Breast epithelium (tissue), 4 donors: ENCODE results near the gene GAB2. TPM values are rescaled to one million over a fixed set of nuclear protein-coding genes. Genes with fewer than 3 reads are reported as not detected.

ENCODE experiments used
- DNase-seq, 2 donors: peaks; one replicate each; pipeline ENCODE4 v3.0.0-alpha.2; 2019; ENCODE audit warnings: low spot score in 2 of 2
- H3K27ac ChIP-seq, 2 donors: fragments of 200-600 bp; sonication (generic) in 1 of 2; one replicate each; pipeline ENCODE4 v1.5.1; 2016 to 2019; ENCODE audit warnings: mild to moderate bottlenecking in 1 of 2
- H3K27me3 ChIP-seq, 2 donors: fragments of 200-600 bp; sonication (generic) in 1 of 2; one replicate each; pipeline versions ENCODE4 v1.5.1 to v1.6.0; 2017 to 2019; ENCODE audit warnings: control low read depth in 1 of 2, mild to moderate bottlenecking in 1 of 2
- H3K36me3 ChIP-seq: fragments of 200-600 bp; one replicate; pipeline ENCODE4 v1.5.1; 2019
- H3K4me1 ChIP-seq, 2 donors: fragments of 200-600 bp; sonication (generic); one replicate each; pipeline ENCODE4 v1.5.1; 2016 to 2019; ENCODE audit warnings: control low read depth in 1 of 2
- H3K4me3 ChIP-seq, 3 donors: fragments of 200-600 bp; sonication (generic); 1 replicate in 2 of 3; 2 replicates in 1 of 3; pipeline ENCODE4 v1.5.1; 2016 to 2019; ENCODE audit warnings: mild to moderate bottlenecking in 3 of 3, moderate library complexity in 2 of 3
- H3K9me3 ChIP-seq, 2 donors: fragments of 200-600 bp; sonication (generic) in 1 of 2; one replicate each; pipeline ENCODE4 v1.5.1; 2016 to 2019; ENCODE audit warnings: control low read depth in 1 of 2
- CTCF ChIP-seq, 3 donors: fragments of 450-650 bp; IDR thresholded peaks; one replicate each; pipeline ENCODE4 v1.5.1; 2016 to 2017; ENCODE audit warnings: antibody characterized with exemption in 3 of 3, mild to moderate bottlenecking in 3 of 3, moderate library complexity in 3 of 3
- POLR2A ChIP-seq: fragments of 450-650 bp; IDR thresholded peaks from one replicate; pipeline ENCODE4 v1.6.1; 2016; ENCODE audit warnings: antibody characterized with exemption, mild to moderate bottlenecking, moderate library complexity
- POLR2AphosphoS5 ChIP-seq, 3 donors: sonication (generic); formaldehyde crosslinking; IDR thresholded peaks; one replicate each; pipeline ENCODE4 v1.6.1; 2017; ENCODE audit warnings: antibody characterized with exemption in 3 of 3
- intact Hi-C: fragments of 100-400 bp; cut with DNase I; formaldehyde crosslinking; loops from one replicate; pipeline ENCODE4 v1.15.1; 2023; ENCODE audit warnings: low total_unique reads
- total RNA-seq, 3 donors: library from RNA; depleted of rRNA; stranded (reverse); fragments of >200 nt; gene quantifications; one replicate each; pipeline ENCODE4 v1.1.0, GENCODE V29; 2016

GAB2 gene
- total RNA-seq, 3 donors from 2014 or later = 22.9 to 43.8 (median 24.9) TPM

GRCh38 chr11:78312712-78313111 lies 104.9 kb downstream of the GAB2 start:
- no peaks in the 10 kb centered on the region for H3K9me3 ChIP-seq
- H3K4me3 ChIP-seq = no peak overlapping the region
- no peak for TF ChIP-seq CTCF (IDR thresholded peaks at IDR 0.05)
- no peak for TF ChIP-seq POLR2A
- TF ChIP-seq POLR2AphosphoS5 (IDR thresholded peaks at IDR 0.05) = no peak
- DNase-seq = no peak
- H3K36me3 ChIP-seq = no peaks in the 10 kb centered on the region
- H3K27ac ChIP-seq = peak overlapping the region; percentile 23 to 78
- intact Hi-C loops = no loop called here
- no peaks in the 10 kb centered on the region for H3K27me3 ChIP-seq
- peaks cover 4% of the 10 kb centered on the region in 2 donors for H3K4me1 ChIP-seq

- TF ChIP-seq CTCF (IDR thresholded peaks at IDR 0.05) = no peak
- TF ChIP-seq POLR2AphosphoS5 (IDR thresholded peaks at IDR 0.05) = no peak
- TF ChIP-seq POLR2A = no peak
- peak overlapping the region; percentile 78 to 83 for H3K27ac ChIP-seq
- no peaks in the 10 kb centered on the region for H3K27me3 ChIP-seq
- intact Hi-C loops = no loop called here
- H3K4me3 ChIP-seq = no peak overlapping the region
- H3K4me1 ChIP-seq = peaks cover 4% of the 10 kb centered on the region in 2 donors
- DNase-seq = no peak
- H3K9me3 ChIP-seq = no peaks in the 10 kb centered on the region
- H3K36me3 ChIP-seq = no peaks in the 10 kb centered on the region
Observed at GRCh38 chr11:78311702-78312371, 105.8 kb downstream of the GAB2 start.

GRCh38 chr11:78310500-78310909 lies 107.1 kb downstream of the GAB2 start:
- Histone ChIP-seq H3K9me3 (no peaks in the 10 kb centered on the region), H3K4me1 (peaks cover 4% of the 10 kb centered on the region in 2 donors), H3K27me3 (no peaks in the 10 kb centered on the region), H3K36me3 (no peaks in the 10 kb centered on the region), H3K27ac (peak overlapping the region; percentile 22 to 78), H3K4me3 (peak overlapping the region in 1 of 3 donors; percentile 9)
- intact Hi-C loops = no loop called here
- DNase-seq = peak in 1 of 2 donors; percentile 33
- no peak for TF ChIP-seq POLR2A
- no peak for TF ChIP-seq CTCF (IDR thresholded peaks at IDR 0.05)
- TF ChIP-seq POLR2AphosphoS5 (IDR thresholded peaks at IDR 0.05) = no peak

- TF ChIP-seq POLR2AphosphoS5 (IDR thresholded peaks at IDR 0.05) = no peak
- no peak for TF ChIP-seq CTCF (IDR thresholded peaks at IDR 0.05)
- no peak for TF ChIP-seq POLR2A
- Histone ChIP-seq H3K4me3 (no peak overlapping the region), H3K4me1 (no peaks in the 10 kb centered on the region), H3K9me3 (no peaks in the 10 kb centered on the region), H3K36me3 (no peaks in the 10 kb centered on the region), H3K27me3 (no peaks in the 10 kb centered on the region), H3K27ac (peak overlapping the region in 1 of 2 donors; percentile 8)
- DNase-seq = no peak
- intact Hi-C loops = no loop called here
Observed at GRCh38 chr11:78304201-78304600, 113.4 kb downstream of the GAB2 start.

- Histone ChIP-seq H3K36me3 (no peaks in the 10 kb centered on the region), H3K4me1 (no peaks in the 10 kb centered on the region), H3K27ac (no peak overlapping the region), H3K9me3 (no peaks in the 10 kb centered on the region), H3K4me3 (no peak overlapping the region), H3K27me3 (no peaks in the 10 kb centered on the region)
- intact Hi-C loops = no loop called here
- TF ChIP-seq POLR2A (no peak), POLR2AphosphoS5 (IDR thresholded peaks at IDR 0.05) (no peak)
- no peak for DNase-seq
Observed at GRCh38 chr11:78300108-78300839, 117.3 kb downstream of the GAB2 start.
